K562 (cell line): ENCODE data around the gene TNN. TPM values are rescaled to one million over a fixed set of nuclear protein-coding genes. Genes with fewer than 3 reads are reported as not detected.
A peak's percentile ranks its signal among the peaks of the same experiment; 100 is the strongest.

Experiments
- CBX2 ChIP-seq: fragments of 200-600 bp; sonication (generic); IDR thresholded peaks from one replicate; pipeline ENCODE4 v1.6.1; 2012; ENCODE audit warnings: mild to moderate bottlenecking, low read length, inconsistent platforms; ENCODE audit not compliant: insufficient read depth, poor library complexity, severe bottlenecking
- CEBPG ChIP-seq, 3 experiments: fragments of 200-800 bp in 1 of 3; sonication (Bioruptor generic) in 1 of 3; sonication (generic) in 1 of 3; formaldehyde crosslinking in 1 of 3; IDR thresholded peaks in 2 of 3; conservative IDR thresholded peaks in 1 of 3; 2 replicates each; pipeline versions ENCODE4 v1.6.1 to v1.8.0; 2016 to 2022; ENCODE audit warnings: missing compliant biosample characterization in 2 of 3, missing genetic modification characterization in 2 of 3, mild to moderate bottlenecking in 1 of 3, missing genetic modification reagents in 1 of 3
- FOXO4 ChIP-seq: fragments of 450-650 bp; formaldehyde crosslinking; IDR thresholded peaks from 2 replicates; pipeline ENCODE4 v1.4.0; 2020; ENCODE audit warnings: mild to moderate bottlenecking, moderate library complexity
- NCOA4 ChIP-seq: fragments of 450-650 bp; IDR thresholded peaks from 2 replicates; pipeline ENCODE4 v1.6.1; 2018; ENCODE audit warnings: mild to moderate bottlenecking; ENCODE audit not compliant: partially characterized antibody
- NFE2 ChIP-seq: IDR thresholded peaks from 2 replicates; pipeline ENCODE4 v1.6.1; 2014; ENCODE audit warnings: antibody characterized with exemption, low read depth
- NR1H2 ChIP-seq: sonication (generic); formaldehyde crosslinking; IDR thresholded peaks from 2 replicates; pipeline ENCODE4 v1.4.0; 2020; ENCODE audit warnings: mild to moderate bottlenecking, missing genetic modification reagents
- NUFIP1 ChIP-seq: fragments of 450-650 bp; IDR thresholded peaks from 2 replicates; pipeline ENCODE4 v1.6.1; 2018; ENCODE audit not compliant: partially characterized antibody
- POLR2A ChIP-seq: fragments of 450-650 bp; conservative IDR thresholded peaks from 2 replicates; pipeline ENCODE4 v1.6.1; 2016
- POLR2B ChIP-seq: fragments of 450-650 bp; IDR thresholded peaks from 2 replicates; pipeline ENCODE4 v1.6.1; 2018; ENCODE audit warnings: low read depth; ENCODE audit not compliant: partially characterized antibody
- POLR3A ChIP-seq: IDR thresholded peaks from 2 replicates; pipeline ENCODE4 v1.6.1; 2011; ENCODE audit warnings: borderline replicate concordance, mild to moderate bottlenecking, moderate library complexity; ENCODE audit not compliant: insufficient read length, insufficient read depth; ENCODE audit errors: extremely low read depth
- RBM34 ChIP-seq: fragments of 200-400 bp; formaldehyde crosslinking; IDR thresholded peaks from 2 replicates; pipeline ENCODE4 v1.6.1; 2018; ENCODE audit warnings: low read length, borderline replicate concordance; ENCODE audit not compliant: insufficient read depth
- SMARCC2 ChIP-seq: fragments of 450-650 bp; IDR thresholded peaks from 2 replicates; pipeline ENCODE4 v1.6.1; 2017; ENCODE audit warnings: antibody characterized with exemption, moderate library complexity, mild to moderate bottlenecking, low read depth
- TCFL5 ChIP-seq: fragments of 250-450 bp; sonication (Bioruptor Pico); conservative IDR thresholded peaks from 2 replicates; pipeline ENCODE4 v1.6.1; 2021; ENCODE audit warnings: mild to moderate bottlenecking, moderate library complexity, matching md5 sums
- U2AF2 ChIP-seq: fragments of 200-400 bp; formaldehyde crosslinking; optimal IDR thresholded peaks from 2 replicates; pipeline ENCODE3; 2017; ENCODE audit warnings: low read depth, mild to moderate bottlenecking, low read length
- ZBTB34 ChIP-seq: fragments of 250-450 bp; sonication (Bioruptor Pico); IDR thresholded peaks from 2 replicates; pipeline ENCODE4 v1.8.0; 2021; ENCODE audit warnings: mild to moderate bottlenecking, moderate library complexity
- ZNF124 ChIP-seq: sonication (generic); formaldehyde crosslinking; IDR thresholded peaks from 2 replicates; pipeline ENCODE4 v1.8.1; 2022; ENCODE audit warnings: missing genetic modification reagents
- ZNF217 ChIP-seq: sonication (generic); formaldehyde crosslinking; IDR thresholded peaks from 2 replicates; pipeline ENCODE4 v1.8.0; 2022; ENCODE audit warnings: mild to moderate bottlenecking, missing genetic modification reagents
- ZNF224 ChIP-seq: sonication (generic); formaldehyde crosslinking; IDR thresholded peaks from 2 replicates; pipeline ENCODE4 v1.8.0; 2022; ENCODE audit warnings: mild to moderate bottlenecking, missing genetic modification reagents
- ZNF263 ChIP-seq: sonication (generic); formaldehyde crosslinking; IDR thresholded peaks from 2 replicates; pipeline ENCODE4 v1.8.0; 2022; ENCODE audit warnings: mild to moderate bottlenecking, missing genetic modification reagents, borderline replicate concordance
- ZNF717 ChIP-seq: fragments of 250-450 bp; sonication (Bioruptor Pico); IDR thresholded peaks from 2 replicates; pipeline ENCODE4 v1.5.0; 2021
- ZNF785 ChIP-seq: fragments of 250-450 bp; sonication (Bioruptor Pico); IDR thresholded peaks from 2 replicates; pipeline ENCODE4 v1.4.0; 2020; ENCODE audit warnings: mild to moderate bottlenecking
- polyA plus RNA-seq, 8 experiments: library from polyadenylated mRNA; depleted of rRNA in 4 of 8; stranded (reverse) in 5 of 8; unstranded in 3 of 8; fragments of >200 nt; fragmentation: Nextera tagmentation in 2 of 8; fragmentation: Illumina TruSeq in 1 of 8; extraction: Ambion mirVana in 2 of 8; extraction: Trizol in 1 of 8; gene quantifications; 2 replicates each; pipeline versions ENCODE4 v1.2.1 to v1.2.3, GENCODE V29; 2011 to 2014; ENCODE audit warnings: inconsistent platforms in 1 of 8, missing spikeins in 1 of 8
- total RNA-seq, 7 experiments: library from RNA; depleted of rRNA in 6 of 7; stranded (reverse); fragments of >200 nt in 6 of 7; fragmentation: Illumina TruSeq in 2 of 7; extraction: Trizol in 2 of 7; gene quantifications; 2 replicates each; pipeline versions ENCODE4 v1.2.1 to v1.2.3, GENCODE V29; 2011 to 2021; ENCODE audit warnings: low replicate concordance in 1 of 7
- TF ChIP-seq, protein P1 (sequence below): fragments of 250-450 bp; sonication (Bioruptor Pico); IDR thresholded peaks from 2 replicates; pipeline ENCODE4 v1.5.0; 2020; ENCODE audit warnings: mild to moderate bottlenecking, borderline replicate concordance

The TNN gene
- total and polyA plus RNA-seq, 9 of the 15 experiments (the other 6 are each of a cell fraction or from before 2014, with no cell fraction given) = 0.01 to 0.09 (median 0.07) TPM; not detected in 4

GRCh38 chr1:175023043-175023921 is 44.4 kb upstream of the TNN start, which contains the start of gene MRPS14 (continued):
- no peak for TF ChIP-seq NR1H2
- no peak for TF ChIP-seq TCFL5 (CRISPR knock-in tag)
- TF ChIP-seq U2AF2 = no peak
- no peak for TF ChIP-seq NFE2
- no peak for TF ChIP-seq RBM34
- TF ChIP-seq ZNF785 = no peak
- TF ChIP-seq CBX2 = no peak
- no peak for TF ChIP-seq NCOA4
- TF ChIP-seq, protein P1, sequence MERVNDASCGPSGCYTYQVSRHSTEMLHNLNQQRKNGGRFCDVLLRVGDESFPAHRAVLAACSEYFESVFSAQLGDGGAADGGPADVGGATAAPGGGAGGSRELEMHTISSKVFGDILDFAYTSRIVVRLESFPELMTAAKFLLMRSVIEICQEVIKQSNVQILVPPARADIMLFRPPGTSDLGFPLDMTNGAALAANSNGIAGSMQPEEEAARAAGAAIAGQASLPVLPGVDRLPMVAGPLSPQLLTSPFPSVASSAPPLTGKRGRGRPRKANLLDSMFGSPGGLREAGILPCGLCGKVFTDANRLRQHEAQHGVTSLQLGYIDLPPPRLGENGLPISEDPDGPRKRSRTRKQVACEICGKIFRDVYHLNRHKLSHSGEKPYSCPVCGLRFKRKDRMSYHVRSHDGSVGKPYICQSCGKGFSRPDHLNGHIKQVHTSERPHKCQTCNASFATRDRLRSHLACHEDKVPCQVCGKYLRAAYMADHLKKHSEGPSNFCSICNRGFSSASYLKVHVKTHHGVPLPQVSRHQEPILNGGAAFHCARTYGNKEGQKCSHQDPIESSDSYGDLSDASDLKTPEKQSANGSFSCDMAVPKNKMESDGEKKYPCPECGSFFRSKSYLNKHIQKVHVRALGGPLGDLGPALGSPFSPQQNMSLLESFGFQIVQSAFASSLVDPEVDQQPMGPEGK (CRISPR knock-in tag) = no peak
- TF ChIP-seq ZNF217 (CRISPR knock-in tag) = no peak
- no peak for TF ChIP-seq POLR3A
- no peak for TF ChIP-seq ZBTB34 (CRISPR knock-in tag)
- no peak for TF ChIP-seq NUFIP1
- TF ChIP-seq ZNF717 = no peak
- no peak for TF ChIP-seq FOXO4 (CRISPR knock-in tag)
- no peak for TF ChIP-seq SMARCC2
- 0 out of 2 replicates have a peak, but pooled peaks have one; percentile 8 for TF ChIP-seq CEBPG (CRISPR knock-in tag; IDR thresholded peaks at IDR 0.05)
- no peak for TF ChIP-seq CEBPG (tag; conservative IDR thresholded peaks at IDR 0.05 in 1 of 2, IDR thresholded peaks at IDR 0.05 in 1 of 2)
- TF ChIP-seq ZNF263 (CRISPR knock-in tag) = peak; percentile 24; the same call in 1 of the 2 replicates
- TF ChIP-seq POLR2A = peak; percentile 96
- TF ChIP-seq ZNF224 = no peak
- TF ChIP-seq ZNF124 (CRISPR knock-in tag) = no peak
- peak; percentile 89 for TF ChIP-seq POLR2B
